Skeletal muscle cell (primary cell): ENCODE measurements around the gene SENP5.
"Not testable (repeated sequence)": the region's sequence is repeated elsewhere in the genome, so short reads cannot be mapped to it uniquely, and the experiment has no call there.

Source experiments
- DNase-seq: peaks from one replicate; pipeline ENCODE4 v3.0.0-alpha.2; 2010; ENCODE audit warnings: low read depth
- H3K4me3 ChIP-seq: 2 replicates; pipeline ENCODE4 v1.5.1; 2011; ENCODE audit warnings: low read depth, mild to moderate bottlenecking, control low read depth, low read length, moderate library complexity

SENP5 gene

GRCh38 chr3:196874511-196875094 is 6.9 kb downstream of the SENP5 start:
- not testable (repeated sequence) for DNase-seq, H3K4me3 ChIP-seq

GRCh38 chr3:196875258-196875657 is 7.5 kb downstream of the SENP5 start:
- no peak overlapping the region for H3K4me3 ChIP-seq
- no peak for DNase-seq

GRCh38 chr3:196883361-196883760 is 15.6 kb downstream of the SENP5 start:
- no peak overlapping the region for H3K4me3 ChIP-seq
- DNase-seq: no peak

GRCh38 chr3:196886144-196886543 is 18.4 kb downstream of the SENP5 start:
- DNase-seq: no peak
- no peak overlapping the region for H3K4me3 ChIP-seq

GRCh38 chr3:196889844-196890708 is 22.4 kb downstream of the SENP5 start:
- H3K4me3 ChIP-seq: no peak overlapping the region
- no peak for DNase-seq

- no peak overlapping the region for H3K4me3 ChIP-seq
- no peak for DNase-seq
Measured at GRCh38 chr3:196894557-196895295, 27.0 kb downstream of the SENP5 start.

GRCh38 chr3:196896229-196896628 is 28.5 kb downstream of the SENP5 start:
- H3K4me3 ChIP-seq: no peak overlapping the region
- no peak for DNase-seq

GRCh38 chr3:196901768-196902167 is 34.0 kb downstream of the SENP5 start:
- no peak overlapping the region for H3K4me3 ChIP-seq
- no peak for DNase-seq

GRCh38 chr3:196902296-196902695 is 34.6 kb downstream of the SENP5 start:
- H3K4me3 ChIP-seq: no peak overlapping the region
- no peak for DNase-seq

GRCh38 chr3:196903740-196904139 is 36.0 kb downstream of the SENP5 start:
- no peak overlapping the region for H3K4me3 ChIP-seq
- DNase-seq: no peak

GRCh38 chr3:196914866-196915265 is 47.1 kb downstream of the SENP5 start:
- H3K4me3 ChIP-seq: no peak overlapping the region
- no peak for DNase-seq

- no peak overlapping the region for H3K4me3 ChIP-seq
- DNase-seq: no peak
Measured at GRCh38 chr3:196915375-196915774, 47.7 kb downstream of the SENP5 start.

GRCh38 chr3:196916221-196916620 is 48.5 kb downstream of the SENP5 start:
- H3K4me3 ChIP-seq: no peak overlapping the region
- DNase-seq: no peak

GRCh38 chr3:196916995-196917394 is 49.3 kb downstream of the SENP5 start:
- no peak for DNase-seq
- no peak overlapping the region for H3K4me3 ChIP-seq

GRCh38 chr3:196918968-196919367 is 51.2 kb downstream of the SENP5 start:
- DNase-seq: no peak
- no peak overlapping the region for H3K4me3 ChIP-seq

- DNase-seq: no peak
Measured at GRCh38 chr3:196920733-196921132, 53.0 kb downstream of the SENP5 start.

GRCh38 chr3:196927571-196928453 is 60.1 kb downstream of the SENP5 start:
- no peak for DNase-seq
- no peak overlapping the region for H3K4me3 ChIP-seq

More at GRCh38 chr3:196920733-196921132, 53.0 kb downstream of the SENP5 start:
- H3K4me3 ChIP-seq: no peak overlapping the region

GRCh38 chr3:196931157-196931556 is 63.4 kb downstream of the SENP5 start:
- no peak overlapping the region for H3K4me3 ChIP-seq
- no peak for DNase-seq

GRCh38 chr3:196931828-196932587 is 64.3 kb downstream of the SENP5 start:
- DNase-seq: no peak
- no peak overlapping the region for H3K4me3 ChIP-seq
